CD14-positive monocyte (primary cell): Measurements from ENCODE around the gene CXCR4. TPM values are rescaled to one million over a fixed set of nuclear protein-coding genes. Genes with fewer than 3 reads are reported as not detected.

Experiments
- DNase-seq, 3 donors: peaks; one replicate each; pipeline ENCODE4 v3.0.0-alpha.2; 2011 to 2022
- H2AFZ ChIP-seq: 2 replicates; pipeline ENCODE4 v1.6.0; 2012; ENCODE audit warnings: mild to moderate bottlenecking, low read depth, low read length, inconsistent platforms; ENCODE audit not compliant: insufficient read depth, poor library complexity, severe bottlenecking
- H3K27ac ChIP-seq, 2 donors: 1 replicate in 1 of 2; 2 replicates in 1 of 2; pipeline ENCODE4 v1.5.1; 2012 to 2013; ENCODE audit warnings: low read length in 2 of 2, control low read depth in 1 of 2, inconsistent platforms in 1 of 2, low read depth in 1 of 2, mild to moderate bottlenecking in 1 of 2
- H3K27me3 ChIP-seq, 2 donors: one replicate each; pipeline versions ENCODE4 v1.6.0 to v1.6.1; 2011 to 2013; ENCODE audit warnings: low read length in 2 of 2; ENCODE audit not compliant: control insufficient read depth in 2 of 2, insufficient read depth in 2 of 2
- H3K36me3 ChIP-seq, 2 donors: replicated peaks in 1 of 2; 1 replicate in 1 of 2; 2 replicates in 1 of 2; pipeline versions ENCODE4 v1.5.1 to v1.6.1; 2012 to 2013; ENCODE audit warnings: low read length in 2 of 2, control low read depth in 1 of 2, inconsistent platforms in 1 of 2, mild to moderate bottlenecking in 1 of 2; ENCODE audit not compliant: insufficient read depth in 2 of 2, control insufficient read depth in 1 of 2
- H3K4me1 ChIP-seq, 2 donors: 1 replicate in 1 of 2; 2 replicates in 1 of 2; pipeline versions ENCODE4 v1.5.1 to v1.6.1; 2012 to 2013; ENCODE audit warnings: low read length in 2 of 2, control low read depth in 1 of 2, inconsistent platforms in 1 of 2, mild to moderate bottlenecking in 1 of 2, moderate library complexity in 1 of 2; ENCODE audit not compliant: insufficient read depth in 2 of 2, control insufficient read depth in 1 of 2
- H3K4me2 ChIP-seq: replicated peaks from 2 replicates; pipeline ENCODE3; 2012; ENCODE audit warnings: low read length, moderate library complexity, mild to moderate bottlenecking; ENCODE audit not compliant: poor library complexity, severe bottlenecking; ENCODE audit errors: extremely low read depth
- H3K4me3 ChIP-seq, 3 experiments: fragments of 200-600 bp in 1 of 3; sonication (generic) in 1 of 3; replicated peaks in 1 of 3; 1 replicate in 2 of 3; 2 replicates in 1 of 3; pipeline ENCODE4 v1.5.1; 2011 to 2013; ENCODE audit warnings: low read length in 3 of 3, mild to moderate bottlenecking in 3 of 3, control low read depth in 2 of 3, low read depth in 2 of 3, inconsistent platforms in 1 of 3, moderate library complexity in 1 of 3
- H3K79me2 ChIP-seq: 2 replicates; pipeline ENCODE4 v1.6.0; 2012; ENCODE audit warnings: mild to moderate bottlenecking, control low read depth, inconsistent platforms, low read length, moderate library complexity; ENCODE audit not compliant: insufficient read depth
- H3K9ac ChIP-seq: 2 replicates; pipeline ENCODE4 v1.6.0; 2017; ENCODE audit warnings: low read length, mild to moderate bottlenecking; ENCODE audit not compliant: insufficient read depth, poor library complexity, severe bottlenecking
- H3K9me3 ChIP-seq, 2 donors: replicated peaks in 1 of 2; 1 replicate in 1 of 2; 2 replicates in 1 of 2; pipeline versions ENCODE4 v1.5.1 to v1.6.1; 2012 to 2013; ENCODE audit warnings: low read length in 2 of 2, control low read depth in 1 of 2; ENCODE audit not compliant: control insufficient read depth in 1 of 2, insufficient read depth in 1 of 2
- H4K20me1 ChIP-seq: 2 replicates; pipeline ENCODE4 v1.6.0; 2012; ENCODE audit warnings: mild to moderate bottlenecking, low read length, control low read depth, moderate library complexity; ENCODE audit not compliant: insufficient read depth
- H3K27ac Mint-ChIP-seq, 7 donors: one replicate each; pipeline ENCODE4 v1.8.0; 2020; ENCODE audit warnings: mild to moderate bottlenecking in 7 of 7, mixed read lengths in 7 of 7, moderate library complexity in 6 of 7, inconsistent platforms in 2 of 7
- H3K27me3 Mint-ChIP-seq, 3 donors: one replicate each; pipeline ENCODE4 v1.8.0; 2021 to 2022; ENCODE audit warnings: low read depth in 3 of 3, mild to moderate bottlenecking in 3 of 3, mixed read lengths in 3 of 3, moderate library complexity in 3 of 3, inconsistent platforms in 1 of 3
- H3K36me3 Mint-ChIP-seq, 2 donors: one replicate each; pipeline ENCODE4 v1.8.0; 2020; ENCODE audit warnings: mixed read lengths in 2 of 2, inconsistent platforms in 1 of 2, mild to moderate bottlenecking in 1 of 2
- H3K4me1 Mint-ChIP-seq: one replicate; pipeline ENCODE4 v1.8.0; 2020; ENCODE audit warnings: mild to moderate bottlenecking, mixed read lengths
- H3K4me3 Mint-ChIP-seq, 2 donors: one replicate each; pipeline ENCODE4 v1.8.0; 2020; ENCODE audit warnings: mild to moderate bottlenecking in 2 of 2, mixed read lengths in 2 of 2, moderate library complexity in 1 of 2
- H3K9me3 Mint-ChIP-seq, 7 donors: one replicate each; pipeline ENCODE4 v1.8.0; 2020 to 2022; ENCODE audit warnings: mixed read lengths in 7 of 7, mild to moderate bottlenecking in 6 of 7, moderate library complexity in 6 of 7, inconsistent platforms in 2 of 7
- CTCF ChIP-seq: fragments of 200-600 bp; IDR thresholded peaks from one replicate; pipeline ENCODE4 v1.8.0; 2022; ENCODE audit warnings: antibody characterized with exemption, mild to moderate bottlenecking
- WGBS: methylation state at CpG from one replicate; pipeline ENCODE4 v1.1.5; 2013; ENCODE audit warnings: missing lambda C conversion rate; ENCODE audit not compliant: insufficient coverage; 5-methylcytosine and 5-hydroxymethylcytosine counted together
- intact Hi-C, 2 donors: fragments of 100-400 bp; cut with micrococcal nuclease; formaldehyde crosslinking; loops; one replicate each; pipeline versions ENCODE4 v1.15.0 to v1.15.1; 2023
- polyA plus RNA-seq, 3 donors: library from polyadenylated mRNA; depleted of rRNA in 1 of 3; unstranded in 2 of 3; stranded (reverse) in 1 of 3; fragments of 300-500 nt in 2 of 3; fragments of >200 nt in 1 of 3; fragmentation: Illumina TruSeq in 2 of 3; gene quantifications; 1 replicate in 2 of 3; 2 replicates in 1 of 3; pipeline ENCODE4 v1.2.3, GENCODE V29; 2012 to 2021

The CXCR4 gene
- polyA plus RNA-seq, 3 donors: 140 to 1,274 (median 391) TPM

- intact Hi-C loops: no loop called here
- DNase-seq: no peak
- peaks cover 0 to 7% (median 1%) of the 10 kb centered on the region in 7 donors for H3K9me3 Mint-ChIP-seq
Observed at GRCh38 chr2:136086253-136087016, 31.5 kb downstream of the CXCR4 start.

More at GRCh38 chr2:136086253-136087016, 31.5 kb downstream of the CXCR4 start:
- no peaks in the 10 kb centered on the region for H3K36me3 Mint-ChIP-seq
- no peak overlapping the region for H3K27ac ChIP-seq
- no peaks in the 10 kb centered on the region for H4K20me1 ChIP-seq
- no peak overlapping the region for H3K9ac ChIP-seq
- no peak for TF ChIP-seq CTCF
- H3K27me3 Mint-ChIP-seq: peaks cover 0 to 5% (median 3%) of the 10 kb centered on the region in 3 donors
- no peak overlapping the region for H3K4me3 ChIP-seq
- H3K79me2 ChIP-seq: no peaks in the 10 kb centered on the region
- H3K27ac Mint-ChIP-seq: no peak overlapping the region
- no peaks in the 10 kb centered on the region for H3K36me3 ChIP-seq
- H3K4me1 Mint-ChIP-seq: peaks cover 8% of the 10 kb centered on the region
- H3K27me3 ChIP-seq: no peaks in the 10 kb centered on the region
- H3K4me1 ChIP-seq: no peaks in the 10 kb centered on the region
- no peak overlapping the region for H3K4me3 Mint-ChIP-seq
- 33% methylated on average over 1 of the region's 4 CpGs for WGBS
- H3K4me2 ChIP-seq: no peak overlapping the region
- no peaks in the 10 kb centered on the region for H3K9me3 ChIP-seq
- H2AFZ ChIP-seq: no peak overlapping the region
